Measurements from ENCODE around the gene LAMA2.

DNA sequence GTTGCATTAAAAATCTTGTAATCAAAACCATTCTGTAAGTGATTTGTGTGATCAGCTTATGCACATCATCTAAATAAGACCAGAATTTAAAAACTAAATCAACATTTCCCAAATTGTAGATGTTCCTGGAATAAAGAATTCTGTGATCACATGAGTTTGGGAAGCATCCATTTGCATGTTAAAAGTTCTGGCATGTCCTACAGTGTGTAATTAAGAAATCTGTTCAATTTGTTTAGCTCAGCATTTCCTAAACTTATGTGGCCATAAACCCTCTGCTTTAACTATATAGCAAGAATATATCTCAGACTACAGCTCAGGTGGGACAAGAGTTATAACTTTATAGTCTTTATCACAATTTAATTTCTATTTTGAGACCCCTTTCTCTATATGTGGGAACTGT, 399.1 kb downstream of the LAMA2 start:
- TF ChIP-seq, protein P1, sequence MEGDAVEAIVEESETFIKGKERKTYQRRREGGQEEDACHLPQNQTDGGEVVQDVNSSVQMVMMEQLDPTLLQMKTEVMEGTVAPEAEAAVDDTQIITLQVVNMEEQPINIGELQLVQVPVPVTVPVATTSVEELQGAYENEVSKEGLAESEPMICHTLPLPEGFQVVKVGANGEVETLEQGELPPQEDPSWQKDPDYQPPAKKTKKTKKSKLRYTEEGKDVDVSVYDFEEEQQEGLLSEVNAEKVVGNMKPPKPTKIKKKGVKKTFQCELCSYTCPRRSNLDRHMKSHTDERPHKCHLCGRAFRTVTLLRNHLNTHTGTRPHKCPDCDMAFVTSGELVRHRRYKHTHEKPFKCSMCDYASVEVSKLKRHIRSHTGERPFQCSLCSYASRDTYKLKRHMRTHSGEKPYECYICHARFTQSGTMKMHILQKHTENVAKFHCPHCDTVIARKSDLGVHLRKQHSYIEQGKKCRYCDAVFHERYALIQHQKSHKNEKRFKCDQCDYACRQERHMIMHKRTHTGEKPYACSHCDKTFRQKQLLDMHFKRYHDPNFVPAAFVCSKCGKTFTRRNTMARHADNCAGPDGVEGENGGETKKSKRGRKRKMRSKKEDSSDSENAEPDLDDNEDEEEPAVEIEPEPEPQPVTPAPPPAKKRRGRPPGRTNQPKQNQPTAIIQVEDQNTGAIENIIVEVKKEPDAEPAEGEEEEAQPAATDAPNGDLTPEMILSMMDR (IDR thresholded peaks at IDR 0.05; ENCODE audit: poor library complexity), result no peak
- no peak for TF ChIP-seq EZH2phosphoT487 (IDR thresholded peaks at IDR 0.05; ENCODE audit: low read depth, severe bottlenecking, unreplicated experiment)
